PC-9 (cell line): ENCODE results near the gene SFT2D1.

Source experiments
- EZH2 ChIP-seq: fragments of 200-600 bp; sonication (generic); IDR thresholded peaks from 2 replicates; pipeline ENCODE4 v1.8.0; 2017; ENCODE audit warnings: antibody characterized with exemption, low read depth
- TF ChIP-seq, protein P1 (sequence below): fragments of 200-600 bp; sonication (generic); conservative IDR thresholded peaks from 2 replicates; pipeline ENCODE4 v1.6.1; 2017; ENCODE audit warnings: mixed run types, antibody characterized with exemption, mild to moderate bottlenecking, moderate library complexity

DNA sequence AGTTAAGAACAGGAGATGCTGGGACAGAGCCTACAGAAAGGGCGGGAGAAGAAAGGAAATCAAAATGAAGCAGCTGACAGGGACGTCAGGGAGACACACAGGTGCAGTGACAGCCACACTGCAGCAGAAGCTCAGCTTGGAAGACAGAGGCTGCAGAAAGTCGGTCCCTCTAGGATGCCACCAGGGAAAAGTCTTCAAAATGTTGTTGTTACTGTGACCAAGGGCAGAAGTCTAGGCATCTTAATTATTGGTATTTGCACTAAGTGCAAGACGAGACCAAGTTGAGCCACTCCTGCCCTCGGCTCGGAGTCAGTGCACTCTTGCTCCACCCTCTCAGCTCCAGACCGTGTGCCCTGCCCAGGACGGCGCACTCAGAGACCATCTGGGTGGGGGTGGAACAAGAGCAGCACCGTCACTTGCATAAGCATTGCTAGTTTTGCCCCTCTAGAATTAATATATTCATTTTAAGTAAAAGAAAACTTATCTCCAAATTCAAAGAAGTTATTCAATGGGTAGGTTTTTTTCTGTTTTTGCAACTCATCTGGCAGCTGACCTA is 36.7 kb downstream of the SFT2D1 start:
- TF ChIP-seq, protein P1, sequence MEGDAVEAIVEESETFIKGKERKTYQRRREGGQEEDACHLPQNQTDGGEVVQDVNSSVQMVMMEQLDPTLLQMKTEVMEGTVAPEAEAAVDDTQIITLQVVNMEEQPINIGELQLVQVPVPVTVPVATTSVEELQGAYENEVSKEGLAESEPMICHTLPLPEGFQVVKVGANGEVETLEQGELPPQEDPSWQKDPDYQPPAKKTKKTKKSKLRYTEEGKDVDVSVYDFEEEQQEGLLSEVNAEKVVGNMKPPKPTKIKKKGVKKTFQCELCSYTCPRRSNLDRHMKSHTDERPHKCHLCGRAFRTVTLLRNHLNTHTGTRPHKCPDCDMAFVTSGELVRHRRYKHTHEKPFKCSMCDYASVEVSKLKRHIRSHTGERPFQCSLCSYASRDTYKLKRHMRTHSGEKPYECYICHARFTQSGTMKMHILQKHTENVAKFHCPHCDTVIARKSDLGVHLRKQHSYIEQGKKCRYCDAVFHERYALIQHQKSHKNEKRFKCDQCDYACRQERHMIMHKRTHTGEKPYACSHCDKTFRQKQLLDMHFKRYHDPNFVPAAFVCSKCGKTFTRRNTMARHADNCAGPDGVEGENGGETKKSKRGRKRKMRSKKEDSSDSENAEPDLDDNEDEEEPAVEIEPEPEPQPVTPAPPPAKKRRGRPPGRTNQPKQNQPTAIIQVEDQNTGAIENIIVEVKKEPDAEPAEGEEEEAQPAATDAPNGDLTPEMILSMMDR = no peak
- TF ChIP-seq EZH2 = no peak
